Measurements from ENCODE around the gene WDR83. TPM values are rescaled to one million over a fixed set of nuclear protein-coding genes. Genes with fewer than 3 reads are reported as not detected.

WDR83 gene
- total RNA-seq, 1 donor from 2014 or later = 16.3 TPM

DNA sequence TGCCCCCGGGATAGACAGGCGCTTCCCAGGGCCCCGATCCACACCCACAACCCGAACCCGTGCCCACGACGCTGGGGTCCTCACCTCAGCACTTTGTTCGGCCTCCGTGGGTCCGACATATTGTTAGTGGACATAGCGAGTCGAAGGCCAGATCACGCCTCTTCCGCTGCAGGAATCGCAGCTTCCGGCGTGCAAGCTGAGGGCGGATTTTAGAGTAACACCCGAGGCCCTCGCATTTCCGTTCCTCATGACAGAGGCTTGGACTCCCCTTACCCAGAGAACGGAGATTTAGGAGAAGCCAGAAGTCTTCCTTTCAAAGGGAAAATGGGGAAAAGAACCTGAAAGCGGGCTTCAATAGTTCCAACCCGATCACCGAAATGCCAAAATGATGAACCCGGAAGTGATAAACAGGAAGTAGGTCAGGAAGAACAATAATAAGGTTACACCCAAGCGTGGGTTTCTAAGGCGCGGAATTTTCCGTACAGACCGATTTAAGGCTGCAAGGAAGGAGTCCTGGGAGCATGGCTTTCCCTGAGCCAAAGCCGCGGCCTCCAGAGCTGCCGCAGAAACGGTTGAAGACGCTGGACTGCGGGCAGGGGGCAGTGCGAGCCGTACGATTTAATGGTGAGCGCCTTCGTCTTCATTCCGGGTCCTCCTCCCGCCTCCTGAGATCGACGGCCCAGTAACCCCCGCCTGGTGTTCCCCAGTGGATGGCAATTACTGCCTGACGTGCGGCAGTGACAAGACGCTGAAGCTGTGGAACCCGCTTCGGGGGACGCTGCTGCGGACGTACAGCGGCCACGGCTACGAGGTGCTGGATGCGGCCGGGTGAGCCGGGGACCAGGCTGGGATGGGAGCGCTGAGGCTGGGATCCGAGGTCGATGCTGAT lies 2.9 kb downstream of the WDR83 start:
- Mint-ChIP-seq H3K4me3 (ENCODE audit: unreplicated experiment) (peak overlapping the region; percentile 99), H3K27me3 (ENCODE audit: unreplicated experiment) (peaks cover 11% of the 10 kb centered on the region), H3K27ac (ENCODE audit: unreplicated experiment) (peak overlapping the region; percentile 100), H3K9me3 (ENCODE audit: unreplicated experiment) (peaks cover 9% of the 10 kb centered on the region), H3K36me3 (ENCODE audit: unreplicated experiment) (no peaks in the 10 kb centered on the region), H3K4me1 (ENCODE audit: low read depth, unreplicated experiment) (peaks cover 16% of the 10 kb centered on the region)
- TF ChIP-seq, protein P1, sequence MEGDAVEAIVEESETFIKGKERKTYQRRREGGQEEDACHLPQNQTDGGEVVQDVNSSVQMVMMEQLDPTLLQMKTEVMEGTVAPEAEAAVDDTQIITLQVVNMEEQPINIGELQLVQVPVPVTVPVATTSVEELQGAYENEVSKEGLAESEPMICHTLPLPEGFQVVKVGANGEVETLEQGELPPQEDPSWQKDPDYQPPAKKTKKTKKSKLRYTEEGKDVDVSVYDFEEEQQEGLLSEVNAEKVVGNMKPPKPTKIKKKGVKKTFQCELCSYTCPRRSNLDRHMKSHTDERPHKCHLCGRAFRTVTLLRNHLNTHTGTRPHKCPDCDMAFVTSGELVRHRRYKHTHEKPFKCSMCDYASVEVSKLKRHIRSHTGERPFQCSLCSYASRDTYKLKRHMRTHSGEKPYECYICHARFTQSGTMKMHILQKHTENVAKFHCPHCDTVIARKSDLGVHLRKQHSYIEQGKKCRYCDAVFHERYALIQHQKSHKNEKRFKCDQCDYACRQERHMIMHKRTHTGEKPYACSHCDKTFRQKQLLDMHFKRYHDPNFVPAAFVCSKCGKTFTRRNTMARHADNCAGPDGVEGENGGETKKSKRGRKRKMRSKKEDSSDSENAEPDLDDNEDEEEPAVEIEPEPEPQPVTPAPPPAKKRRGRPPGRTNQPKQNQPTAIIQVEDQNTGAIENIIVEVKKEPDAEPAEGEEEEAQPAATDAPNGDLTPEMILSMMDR (IDR thresholded peaks at IDR 0.05; ENCODE audit: partially characterized antibody, unreplicated experiment) = peak; percentile 9
- DNase-seq = peak; percentile 58

DNA sequence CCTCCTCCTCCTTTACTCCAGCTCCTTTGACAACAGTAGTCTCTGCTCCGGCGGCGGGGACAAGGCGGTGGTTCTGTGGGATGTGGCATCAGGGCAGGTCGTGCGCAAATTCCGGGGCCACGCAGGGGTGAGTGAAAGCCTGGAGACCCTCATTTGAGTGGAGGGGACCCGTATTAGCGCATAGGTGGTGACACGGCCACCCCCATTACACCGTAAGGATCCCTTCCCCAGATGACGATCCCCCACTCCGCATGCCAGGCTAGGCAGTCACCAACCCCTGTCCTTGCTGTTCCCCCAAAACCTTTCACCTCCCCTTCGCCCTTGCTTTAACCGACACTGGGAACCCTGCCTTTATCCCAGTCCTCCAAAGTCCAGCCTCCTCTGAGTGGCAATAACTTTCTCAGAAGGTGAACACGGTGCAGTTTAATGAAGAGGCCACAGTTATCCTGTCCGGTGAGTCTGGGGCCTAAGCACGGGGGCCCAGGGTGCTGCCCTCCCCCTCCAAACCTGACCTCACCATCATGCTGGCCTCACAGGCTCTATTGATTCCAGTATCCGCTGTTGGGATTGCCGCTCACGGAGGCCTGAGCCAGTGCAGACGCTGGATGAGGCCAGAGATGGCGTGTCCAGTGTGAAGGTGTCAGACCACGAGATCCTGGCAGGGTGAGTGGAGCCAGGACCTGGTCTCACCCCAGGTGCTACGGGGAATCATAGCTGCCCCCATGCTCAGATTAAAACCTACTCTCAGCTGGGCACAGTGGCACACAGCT lies 3.7 kb downstream of the WDR83 start:
- TF ChIP-seq, protein P1 (IDR thresholded peaks at IDR 0.05; ENCODE audit: partially characterized antibody, unreplicated experiment) = no peak
- DNase-seq = no peak
- H3K4me1 Mint-ChIP-seq (ENCODE audit: low read depth, unreplicated experiment) = peaks cover 16% of the 10 kb centered on the region
- H3K9me3 Mint-ChIP-seq (ENCODE audit: unreplicated experiment) = peaks cover 10% of the 10 kb centered on the region
- peaks cover 11% of the 10 kb centered on the region for H3K27me3 Mint-ChIP-seq (ENCODE audit: unreplicated experiment)
- peak overlapping the region; percentile 99 for H3K4me3 Mint-ChIP-seq (ENCODE audit: unreplicated experiment)
- no peaks in the 10 kb centered on the region for H3K36me3 Mint-ChIP-seq (ENCODE audit: unreplicated experiment)
- H3K27ac Mint-ChIP-seq (ENCODE audit: unreplicated experiment) = peak overlapping the region; percentile 100

DNA sequence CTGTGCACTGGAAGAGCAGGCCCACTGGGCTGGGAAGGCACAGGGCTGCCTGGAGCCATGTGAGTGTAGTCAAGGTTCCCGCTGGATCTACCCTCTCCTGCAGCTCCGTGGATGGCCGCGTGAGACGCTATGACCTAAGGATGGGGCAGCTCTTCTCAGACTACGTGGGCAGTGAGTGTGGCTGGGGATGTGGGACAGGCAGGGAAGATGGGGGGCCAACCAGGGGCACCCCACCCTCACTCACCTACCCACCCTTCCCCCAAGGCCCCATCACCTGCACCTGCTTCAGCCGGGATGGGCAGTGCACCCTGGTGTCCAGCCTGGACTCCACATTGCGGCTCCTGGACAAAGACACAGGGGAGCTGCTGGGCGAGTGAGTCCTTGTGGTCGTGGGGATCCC lies 6.1 kb downstream of the WDR83 start:
- DNase-seq = no peak

DNA sequence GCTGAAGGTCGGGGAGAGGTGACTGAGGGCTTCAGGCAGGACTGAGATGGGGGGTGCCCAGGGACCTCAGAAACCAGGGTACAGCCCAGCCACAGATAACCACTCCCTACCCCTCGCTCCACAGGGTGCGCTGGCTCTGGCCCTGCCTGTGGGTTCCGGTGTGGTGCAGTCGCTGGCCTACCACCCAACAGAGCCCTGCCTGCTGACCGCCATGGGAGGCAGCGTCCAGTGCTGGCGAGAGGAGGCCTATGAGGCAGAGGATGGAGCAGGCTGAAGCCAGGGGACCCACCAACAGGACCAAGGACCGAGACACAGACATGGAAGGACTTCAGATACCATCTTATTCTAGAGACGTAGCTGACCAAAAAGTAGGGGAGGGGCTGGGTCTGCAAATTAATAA lies 8.8 kb downstream of the WDR83 start:
- Mint-ChIP-seq H3K9me3 (ENCODE audit: unreplicated experiment) (peaks cover 11% of the 10 kb centered on the region), H3K4me1 (ENCODE audit: low read depth, unreplicated experiment) (no peaks in the 10 kb centered on the region), H3K27me3 (ENCODE audit: unreplicated experiment) (peaks cover 7% of the 10 kb centered on the region), H3K27ac (ENCODE audit: unreplicated experiment) (no peak overlapping the region), H3K4me3 (ENCODE audit: unreplicated experiment) (no peak overlapping the region), H3K36me3 (ENCODE audit: unreplicated experiment) (no peaks in the 10 kb centered on the region)
- TF ChIP-seq, protein P1 (IDR thresholded peaks at IDR 0.05; ENCODE audit: partially characterized antibody, unreplicated experiment) = no peak
- no peak for DNase-seq

More for the DNA sequence above, 6.1 kb downstream of the WDR83 start:
- TF ChIP-seq, protein P1 (IDR thresholded peaks at IDR 0.05; ENCODE audit: partially characterized antibody, unreplicated experiment) = no peak
- Mint-ChIP-seq H3K36me3 (ENCODE audit: unreplicated experiment) (no peaks in the 10 kb centered on the region), H3K4me1 (ENCODE audit: low read depth, unreplicated experiment) (peaks cover 4% of the 10 kb centered on the region), H3K9me3 (ENCODE audit: unreplicated experiment) (peaks cover 12% of the 10 kb centered on the region), H3K4me3 (ENCODE audit: unreplicated experiment) (no peak overlapping the region), H3K27ac (ENCODE audit: unreplicated experiment) (no peak overlapping the region), H3K27me3 (ENCODE audit: unreplicated experiment) (peaks cover 16% of the 10 kb centered on the region)

All from glutamatergic neuron (in vitro differentiated cells).